CD4-positive, alpha-beta T cell treated with Interleukin-17A for 4 hours (primary cell): ENCODE results near the gene UCP1.

Experiments used
- DNase-seq: peaks from one replicate; pipeline ENCODE4 v3.0.0-alpha.2; 2020; ENCODE audit warnings: mixed read lengths

UCP1 gene

GRCh38 chr4:140568507-140569306, at the start of gene UCP1:
Gene UCP1 (minus strand): TSS chr4:140568961. CDS start chr4:140568729, 232 bp downstream.
- DNase-seq: no peak

GRCh38 chr4:140617499-140618248, 48.9 kb upstream of the UCP1 start:
- DNase-seq: no peak

- no peak for DNase-seq
These were observed 46.7 kb upstream of the UCP1 start for GRCh38 chr4:140615451-140615850.

- DNase-seq: no peak
These were observed 43.6 kb upstream of the UCP1 start for GRCh38 chr4:140612357-140612756.

GRCh38 chr4:140611854-140612253, 43.1 kb upstream of the UCP1 start:
- no peak for DNase-seq

- no peak for DNase-seq
These were observed 41.0 kb upstream of the UCP1 start for GRCh38 chr4:140609548-140610425.

- no peak for DNase-seq
These were observed 39.1 kb upstream of the UCP1 start for GRCh38 chr4:140607852-140608251.

- DNase-seq: no peak
These were observed 35.8 kb upstream of the UCP1 start for GRCh38 chr4:140604544-140604943.

- DNase-seq: no peak
These were observed 34.5 kb upstream of the UCP1 start for GRCh38 chr4:140603286-140603685.

GRCh38 chr4:140602714-140603113, 34.0 kb upstream of the UCP1 start:
- DNase-seq: no peak

GRCh38 chr4:140600408-140600807, 31.6 kb upstream of the UCP1 start:
- DNase-seq: no peak

GRCh38 chr4:140595065-140595464, 26.3 kb upstream of the UCP1 start:
- DNase-seq: no peak

- DNase-seq: no peak
These were observed 15.7 kb upstream of the UCP1 start for GRCh38 chr4:140584439-140584838.

- no peak for DNase-seq
These were observed 12.3 kb upstream of the UCP1 start for GRCh38 chr4:140581078-140581477.

GRCh38 chr4:140579278-140579677, 10.5 kb upstream of the UCP1 start:
- DNase-seq: no peak

- no peak for DNase-seq
These were observed 6.7 kb upstream of the UCP1 start for GRCh38 chr4:140575489-140575888.

- DNase-seq: no peak
These were observed 2.9 kb upstream of the UCP1 start for GRCh38 chr4:140571620-140572019.

GRCh38 chr4:140569307-140569638, 512 bp upstream of the UCP1 start:
- no peak for DNase-seq

GRCh38 chr4:140559696-140560095, 9.1 kb downstream of the UCP1 start:
- DNase-seq: no peak

GRCh38 chr4:140557831-140558435, 10.8 kb downstream of the UCP1 start:
- DNase-seq: no peak

- DNase-seq: no peak
These were observed 12.2 kb downstream of the UCP1 start for GRCh38 chr4:140556372-140557085.

- no peak for DNase-seq
These were observed 34.7 kb downstream of the UCP1 start for GRCh38 chr4:140533951-140534480.
